ENCODE data around the gene MLPH.
A peak's percentile ranks its signal among the peaks of the same experiment; 100 is the strongest.
"Not testable (repeated sequence)": the region's sequence is repeated elsewhere in the genome, so short reads cannot be mapped to it uniquely, and the experiment has no call there.

Gene MLPH

DNA sequence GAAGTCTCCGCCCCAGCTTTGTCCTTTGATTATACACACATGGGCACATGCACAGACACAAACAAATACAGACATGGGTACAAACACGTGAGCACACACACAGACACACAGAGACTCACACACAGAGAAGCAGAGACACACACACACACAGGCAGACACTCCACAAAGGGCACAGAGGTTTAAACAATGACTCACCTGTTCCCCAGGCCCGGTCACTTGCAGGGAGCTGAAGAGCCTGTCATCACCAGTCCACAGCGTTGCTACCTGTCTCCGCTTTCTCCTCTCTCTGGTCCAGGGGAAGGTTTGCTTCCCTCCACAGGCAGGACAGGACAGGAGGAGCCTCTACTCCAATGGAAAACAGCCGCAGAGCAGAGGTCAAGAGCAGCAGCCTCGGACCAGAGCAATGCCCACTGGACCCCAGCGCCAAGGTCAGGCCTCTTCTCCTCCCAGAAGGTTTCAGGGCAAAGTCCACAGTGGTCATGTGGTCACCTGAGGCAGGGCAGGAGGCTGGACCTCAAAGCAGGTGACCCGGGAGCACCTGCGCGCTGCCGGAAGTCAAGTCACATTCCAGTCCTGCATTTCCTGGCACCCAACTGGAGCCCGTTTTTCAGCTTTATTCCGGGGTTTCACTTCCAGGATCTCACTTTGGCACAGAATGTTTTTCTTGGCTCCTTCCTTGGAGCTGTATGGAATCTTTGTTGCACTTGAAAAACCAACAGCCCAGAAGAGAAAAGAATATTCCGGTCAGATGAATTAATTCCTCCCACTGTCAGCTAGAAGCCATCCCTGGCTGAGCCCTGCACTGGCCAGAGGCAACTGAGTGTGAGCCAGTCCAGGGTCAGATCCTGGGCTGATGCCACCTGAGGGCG is 103.5 kb downstream of the MLPH start, which contains the start of gene RAB17:
TSS of gene RAB17 (minus strand) at position 463 of the 869 bp plus-strand sequence. CDS start 4,580 bp downstream, outside the sequence.
- Histone ChIP-seq H3K27ac (ENCODE audit: low read depth, low read length) (no peak within 1 kb of the TSS), H3K36me3 (ENCODE audit: insufficient read depth, low read length) (no peaks in the 10 kb centered on the region), H3K27me3 (ENCODE audit: control insufficient read depth in 1 of 2, insufficient read depth in 2 of 2, low read length in 2 of 2) (no peaks in the 10 kb centered on the region), H3K4me1 (ENCODE audit: insufficient read depth, low read length) (peaks cover 19% of the 10 kb centered on the region), H3K9me3 (ENCODE audit: low read length) (no peaks in the 10 kb centered on the region), H3K4me3 (ENCODE audit: low read depth in 1 of 2, low read length in 2 of 2) (no peak within 1 kb of the TSS), H3K9ac (ENCODE audit: low read length) (no peak within 1 kb of the TSS)

DNA sequence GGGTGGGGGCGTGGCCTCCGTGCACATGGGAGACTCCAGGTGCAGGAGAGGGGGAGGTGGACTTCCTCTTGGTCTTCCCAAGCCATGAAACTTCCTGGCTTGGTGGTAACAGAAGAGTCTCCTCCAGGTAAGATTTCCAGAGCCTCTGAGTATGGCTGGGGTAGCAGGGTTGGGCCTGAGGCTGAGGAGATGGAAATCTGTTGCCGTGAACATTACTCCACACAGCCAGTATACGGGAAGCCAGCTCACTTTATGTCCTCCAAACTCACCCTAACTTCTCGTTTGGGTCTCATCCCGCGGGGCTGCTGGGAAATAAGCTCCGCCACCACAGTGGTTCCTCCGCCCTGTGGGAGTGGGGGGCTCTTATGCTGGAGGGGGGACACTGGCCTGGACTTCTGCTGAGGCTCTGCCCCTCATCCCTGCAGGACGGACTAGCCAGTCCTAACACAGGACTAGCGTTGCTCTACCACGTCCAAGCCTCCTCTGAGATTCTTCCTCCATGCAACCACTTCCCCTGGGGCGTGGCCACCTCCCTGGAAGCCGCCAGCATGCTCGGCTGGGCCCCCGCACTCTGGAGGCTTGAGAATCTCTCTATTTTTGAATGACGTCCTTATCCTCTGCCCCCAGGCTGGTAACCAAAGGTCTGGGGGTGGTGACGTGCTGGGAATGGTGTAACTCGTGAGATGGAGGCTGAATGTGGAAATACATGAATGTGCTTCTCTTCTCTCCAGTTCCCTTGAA is 104.3 kb downstream of the MLPH start:
- Histone ChIP-seq H3K4me3 (ENCODE audit: low read depth in 1 of 2, low read length in 2 of 2) (no peak overlapping the region), H3K27me3 (ENCODE audit: control insufficient read depth in 1 of 2, insufficient read depth in 2 of 2, low read length in 2 of 2) (no peaks in the 10 kb centered on the region), H3K4me1 (ENCODE audit: insufficient read depth, low read length) (peaks cover 21% of the 10 kb centered on the region), H3K27ac (ENCODE audit: low read depth, low read length) (no peak overlapping the region), H3K9ac (ENCODE audit: low read length) (no peak overlapping the region), H3K36me3 (ENCODE audit: insufficient read depth, low read length) (no peaks in the 10 kb centered on the region), H3K9me3 (ENCODE audit: low read length) (no peaks in the 10 kb centered on the region)

DNA sequence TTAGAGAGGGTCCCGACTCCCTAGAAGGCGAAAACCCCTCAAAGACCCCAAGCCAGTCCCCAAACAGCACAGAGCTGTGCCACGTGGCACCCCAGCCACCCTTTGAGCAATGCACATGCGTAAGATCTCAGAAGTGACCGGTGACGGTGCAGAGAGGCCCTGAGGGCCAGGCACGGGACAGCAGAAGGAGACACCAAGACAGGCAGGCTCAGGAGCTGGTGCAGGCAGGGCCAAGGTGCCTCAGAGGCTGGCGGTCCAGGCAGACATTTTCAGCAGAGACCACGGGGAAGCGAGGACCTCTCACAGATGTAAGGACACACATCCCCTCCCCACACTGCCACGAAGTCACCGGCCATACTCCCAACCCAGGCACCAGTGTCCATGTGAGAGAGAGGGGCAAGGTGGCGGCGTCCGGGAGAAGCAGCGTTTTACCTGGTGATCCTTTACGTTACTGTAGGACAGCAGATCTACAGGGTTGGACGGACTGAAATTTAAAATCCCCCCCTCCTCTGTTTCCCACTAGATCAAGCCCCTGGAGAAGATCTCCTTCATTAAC is 105.5 kb downstream of the MLPH start:
- no peak overlapping the region for H3K9ac ChIP-seq (ENCODE audit: low read length)
- H3K4me1 ChIP-seq (ENCODE audit: insufficient read depth, low read length) = peaks cover 21% of the 10 kb centered on the region
- no peaks in the 10 kb centered on the region for H3K27me3 ChIP-seq (ENCODE audit: control insufficient read depth in 1 of 2, insufficient read depth in 2 of 2, low read length in 2 of 2)
- H3K36me3 ChIP-seq (ENCODE audit: insufficient read depth, low read length) = no peaks in the 10 kb centered on the region
- no peak overlapping the region for H3K4me3 ChIP-seq (ENCODE audit: low read depth in 1 of 2, low read length in 2 of 2)
- no peak overlapping the region for H3K27ac ChIP-seq (ENCODE audit: low read depth, low read length)
- H3K9me3 ChIP-seq (ENCODE audit: low read length) = no peaks in the 10 kb centered on the region

DNA sequence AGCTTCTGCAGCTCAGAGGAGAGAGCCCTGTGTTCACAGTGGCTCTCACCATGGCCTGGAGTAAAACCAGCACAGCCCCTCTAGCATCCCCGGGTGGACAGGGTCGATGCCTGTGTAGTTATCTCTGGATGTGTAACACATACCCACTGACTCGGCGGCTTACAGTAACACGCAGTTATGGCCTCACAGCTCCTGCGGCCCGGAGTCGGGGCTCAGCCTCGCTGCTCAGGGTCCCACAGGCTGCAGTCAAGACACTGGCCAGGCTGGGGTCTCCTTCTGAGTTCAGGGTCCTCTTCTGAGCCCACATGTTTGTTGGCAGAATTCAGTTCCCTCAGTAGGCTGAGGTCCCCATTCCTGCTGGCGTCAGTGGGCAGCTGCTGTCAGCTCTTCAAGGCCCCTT is 106.0 kb downstream of the MLPH start:
- Histone ChIP-seq H3K27me3 (ENCODE audit: control insufficient read depth in 1 of 2, insufficient read depth in 2 of 2, low read length in 2 of 2) (no peaks in the 10 kb centered on the region), H3K9ac (ENCODE audit: low read length) (no peak overlapping the region), H3K27ac (ENCODE audit: low read depth, low read length) (no peak overlapping the region), H3K4me3 (ENCODE audit: low read depth in 1 of 2, low read length in 2 of 2) (no peak overlapping the region), H3K9me3 (ENCODE audit: low read length) (no peaks in the 10 kb centered on the region), H3K36me3 (ENCODE audit: insufficient read depth, low read length) (no peaks in the 10 kb centered on the region), H3K4me1 (ENCODE audit: insufficient read depth, low read length) (peaks cover 21% of the 10 kb centered on the region)

DNA sequence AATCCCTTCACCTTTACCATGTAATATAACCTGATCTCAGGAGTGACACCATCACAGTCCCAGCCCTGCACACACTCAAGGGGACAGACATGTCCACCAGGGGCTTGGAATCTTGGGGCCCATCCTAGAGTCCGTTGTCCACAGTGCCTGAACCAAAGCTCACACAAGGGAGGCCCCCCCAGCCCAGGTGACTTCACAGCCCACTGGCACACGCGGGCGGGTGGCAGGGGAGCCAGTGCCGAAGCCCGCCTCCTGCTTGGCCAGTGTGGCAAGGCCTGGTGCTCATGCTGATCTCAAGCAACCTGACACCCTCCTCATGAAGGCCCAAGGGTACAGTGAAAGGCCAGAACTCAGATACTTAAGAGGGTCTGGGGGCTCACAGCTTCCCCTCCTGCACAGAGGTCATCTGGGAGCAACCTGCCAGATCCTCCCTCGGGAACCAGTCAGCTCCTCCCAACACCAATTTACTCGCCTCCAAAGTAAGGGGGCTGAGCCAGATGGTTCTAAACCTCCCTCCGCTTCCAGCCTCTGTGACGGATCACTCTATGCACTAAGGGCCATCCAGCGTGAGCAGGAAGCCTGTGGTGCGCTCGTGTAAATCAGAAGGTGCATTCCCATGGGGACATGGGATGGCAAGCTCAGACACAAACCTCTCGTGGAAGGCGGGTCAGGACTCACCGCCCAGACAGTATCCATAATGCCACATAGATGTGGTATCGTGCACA is 106.7 kb downstream of the MLPH start:
- Histone ChIP-seq H3K36me3 (ENCODE audit: insufficient read depth, low read length) (no peaks in the 10 kb centered on the region), H3K4me1 (ENCODE audit: insufficient read depth, low read length) (peaks cover 21% of the 10 kb centered on the region), H3K9me3 (ENCODE audit: low read length) (no peaks in the 10 kb centered on the region), H3K9ac (ENCODE audit: low read length) (no peak overlapping the region), H3K27ac (ENCODE audit: low read depth, low read length) (no peak overlapping the region), H3K27me3 (ENCODE audit: control insufficient read depth in 1 of 2, insufficient read depth in 2 of 2, low read length in 2 of 2) (no peaks in the 10 kb centered on the region), H3K4me3 (ENCODE audit: low read depth in 1 of 2, low read length in 2 of 2) (no peak overlapping the region)

DNA sequence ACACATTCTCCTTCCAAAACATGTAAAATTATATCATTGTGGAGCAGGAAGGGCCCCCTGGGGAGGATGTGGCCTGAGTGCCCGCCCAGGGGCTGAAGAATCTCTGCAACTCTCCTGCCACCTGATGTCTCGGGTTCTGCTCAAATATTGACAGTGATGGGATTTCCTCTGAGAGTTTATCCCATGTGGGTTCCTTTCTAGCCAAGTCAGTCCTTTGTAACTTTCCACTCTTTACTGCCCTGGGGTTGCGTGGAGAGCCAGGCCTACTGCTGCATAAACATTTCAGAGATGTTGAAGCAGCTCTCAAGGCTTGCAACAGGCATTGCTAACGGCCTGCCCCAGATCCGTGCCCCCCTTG is 107.4 kb downstream of the MLPH start:
- Histone ChIP-seq H3K36me3 (ENCODE audit: insufficient read depth, low read length) (no peaks in the 10 kb centered on the region), H3K27ac (ENCODE audit: low read depth, low read length) (no peak overlapping the region), H3K4me1 (ENCODE audit: insufficient read depth, low read length) (peaks cover 21% of the 10 kb centered on the region), H3K27me3 (ENCODE audit: control insufficient read depth in 1 of 2, insufficient read depth in 2 of 2, low read length in 2 of 2) (no peaks in the 10 kb centered on the region), H3K9ac (ENCODE audit: low read length) (no peak overlapping the region), H3K9me3 (ENCODE audit: low read length) (no peaks in the 10 kb centered on the region), H3K4me3 (ENCODE audit: low read depth in 1 of 2, low read length in 2 of 2) (no peak overlapping the region)

DNA sequence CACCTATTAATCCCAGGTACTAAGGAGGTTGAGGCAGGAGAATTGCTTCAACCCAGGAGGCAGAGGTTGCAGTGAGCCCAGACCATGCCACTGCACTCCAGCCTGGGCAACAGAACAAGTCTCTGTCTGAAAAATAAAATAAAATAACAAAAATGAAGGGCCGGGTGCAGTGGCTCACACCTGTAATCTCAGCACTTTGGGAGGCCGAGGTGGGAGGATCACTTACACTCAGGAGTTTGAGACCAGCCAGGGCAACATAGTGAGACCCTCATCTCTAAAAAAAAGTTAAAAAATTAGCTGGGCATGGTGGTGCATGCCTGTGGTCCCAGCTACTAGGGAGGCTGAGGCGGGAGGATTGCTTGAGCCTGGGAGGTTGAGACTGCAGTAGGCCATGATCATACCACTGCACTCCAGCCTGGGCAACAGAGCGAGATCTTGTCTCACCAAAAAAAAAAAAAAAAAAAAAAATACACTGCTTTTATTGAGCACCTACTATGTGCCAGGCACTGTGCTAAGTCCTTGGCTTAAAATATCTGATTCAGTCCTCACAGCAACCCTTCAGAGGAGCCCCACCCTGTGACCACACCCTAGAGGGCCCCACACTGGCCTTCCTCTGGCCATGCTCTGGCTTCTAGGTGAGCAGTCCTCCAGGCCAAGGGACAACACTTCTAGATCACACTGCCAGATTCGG is 108.9 kb downstream of the MLPH start:
- peak overlapping the region; percentile 30 for H3K27ac ChIP-seq (ENCODE audit: low read depth, low read length)
- not testable (repeated sequence) for H3K27me3 ChIP-seq (ENCODE audit: control insufficient read depth in 1 of 2, insufficient read depth in 2 of 2, low read length in 2 of 2); H3K9me3 ChIP-seq (ENCODE audit: low read length); H3K4me3 ChIP-seq (ENCODE audit: low read depth in 1 of 2, low read length in 2 of 2); H3K36me3 ChIP-seq (ENCODE audit: insufficient read depth, low read length); H3K9ac ChIP-seq (ENCODE audit: low read length)
- H3K4me1 ChIP-seq (ENCODE audit: insufficient read depth, low read length) = peaks cover 33% of the 10 kb centered on the region

DNA sequence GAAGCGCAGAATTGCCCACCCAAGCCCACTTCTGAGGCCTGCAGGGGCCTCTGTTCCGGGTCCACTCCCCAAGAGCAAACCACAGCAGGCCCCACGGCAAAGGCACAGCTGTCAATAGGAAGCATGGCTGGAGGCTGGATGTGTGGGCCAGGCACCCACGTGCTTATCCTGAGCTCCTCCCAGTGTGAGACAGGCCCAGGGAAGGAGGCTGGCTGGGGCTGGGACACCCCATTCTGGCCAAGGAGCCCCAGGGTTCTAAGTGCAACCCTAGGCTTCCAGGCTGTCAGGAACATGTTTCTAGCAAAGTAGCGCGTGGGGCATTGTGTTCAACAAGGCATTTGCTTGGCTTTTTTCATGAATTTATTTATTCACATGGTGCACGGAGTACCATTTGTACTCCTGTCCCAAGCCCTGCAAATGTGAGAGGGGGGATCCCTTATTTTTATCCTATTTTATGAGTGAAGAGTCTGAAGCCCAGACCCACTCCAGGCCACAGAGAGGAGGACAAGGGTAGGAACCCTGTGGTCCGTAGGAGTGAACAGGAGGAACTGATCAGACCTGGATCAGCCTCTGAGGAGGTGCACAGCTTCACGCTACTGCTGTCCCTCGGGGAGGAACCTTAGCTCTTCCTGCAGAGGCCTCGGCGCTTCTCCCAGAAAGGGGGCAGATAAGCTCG is 109.6 kb downstream of the MLPH start:
- Histone ChIP-seq H3K27me3 (ENCODE audit: control insufficient read depth in 1 of 2, insufficient read depth in 2 of 2, low read length in 2 of 2) (no peaks in the 10 kb centered on the region), H3K4me1 (ENCODE audit: insufficient read depth, low read length) (peaks cover 34% of the 10 kb centered on the region), H3K36me3 (ENCODE audit: insufficient read depth, low read length) (no peaks in the 10 kb centered on the region), H3K9ac (ENCODE audit: low read length) (no peak overlapping the region), H3K9me3 (ENCODE audit: low read length) (no peaks in the 10 kb centered on the region), H3K4me3 (ENCODE audit: low read depth in 1 of 2, low read length in 2 of 2) (no peak overlapping the region), H3K27ac (ENCODE audit: low read depth, low read length) (peak overlapping the region; percentile 29)

DNA sequence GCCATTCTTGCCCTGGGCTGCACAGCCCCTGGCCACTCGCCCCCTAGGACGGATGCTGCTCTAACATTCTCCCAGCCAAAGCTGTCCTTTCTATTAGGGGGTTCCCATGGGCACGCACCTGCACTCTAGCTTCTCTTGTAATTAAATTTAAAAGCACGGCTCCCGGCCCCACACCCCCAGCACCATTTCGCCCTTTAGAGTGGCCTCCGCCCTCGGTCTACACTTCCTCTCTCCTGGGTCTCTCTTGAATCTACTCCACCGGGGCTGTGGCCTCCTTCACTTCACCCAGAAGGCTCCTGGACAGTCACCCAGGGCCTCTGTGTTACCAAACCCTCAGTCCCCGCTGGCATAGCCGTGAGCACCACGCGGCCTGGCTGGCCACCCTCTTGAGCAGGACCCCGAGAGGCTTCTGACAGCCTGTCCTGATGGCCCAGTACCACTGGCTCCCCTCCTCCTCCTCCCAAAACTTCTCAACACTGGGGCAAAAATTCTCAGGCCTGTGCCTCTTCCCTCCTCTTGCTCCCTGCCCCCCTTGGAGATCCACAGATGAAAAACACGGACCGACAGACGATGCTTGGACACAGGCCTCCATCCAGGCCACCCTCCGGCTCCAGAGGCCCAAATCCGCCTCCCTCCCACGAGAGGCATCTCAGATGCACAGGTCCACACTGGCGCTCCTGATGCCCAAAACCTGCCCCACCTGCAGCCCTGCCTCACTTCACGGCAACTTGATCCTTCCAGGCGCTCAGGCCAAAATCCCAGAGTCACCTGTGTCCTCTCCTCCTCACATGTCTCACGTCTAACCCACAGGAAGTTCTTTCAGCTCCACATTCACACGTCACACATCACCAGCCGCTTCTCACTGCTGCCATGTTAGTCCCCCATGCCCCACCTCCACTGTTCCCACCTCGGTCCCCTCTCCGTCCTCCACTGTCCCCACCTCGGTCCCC is 110.4 kb downstream of the MLPH start:
- no peak overlapping the region for H3K9ac ChIP-seq (ENCODE audit: low read length)
- H3K4me1 ChIP-seq (ENCODE audit: insufficient read depth, low read length) = peaks cover 34% of the 10 kb centered on the region
- no peak overlapping the region for H3K27ac ChIP-seq (ENCODE audit: low read depth, low read length)

More for the DNA sequence above, 110.4 kb downstream of the MLPH start:
- no peak overlapping the region for H3K4me3 ChIP-seq (ENCODE audit: low read depth in 1 of 2, low read length in 2 of 2)
- no peaks in the 10 kb centered on the region for H3K36me3 ChIP-seq (ENCODE audit: insufficient read depth, low read length)
- no peaks in the 10 kb centered on the region for H3K27me3 ChIP-seq (ENCODE audit: control insufficient read depth in 1 of 2, insufficient read depth in 2 of 2, low read length in 2 of 2)
- no peaks in the 10 kb centered on the region for H3K9me3 ChIP-seq (ENCODE audit: low read length)

Data from muscle layer of colon (tissue), 2 donors.